Measurements from ENCODE around the gene PDGFRA. TPM values are rescaled to one million over a fixed set of nuclear protein-coding genes. Genes with fewer than 3 reads are reported as not detected.
"Not testable (repeated sequence)": the region's sequence is repeated elsewhere in the genome, so short reads cannot be mapped to it uniquely, and the experiment has no call there.

The PDGFRA gene
- total RNA-seq, 1 donor from 2014 or later = 64.0 TPM

GRCh38 chr4:54315561-54316538, 86.8 kb downstream of the PDGFRA start:
- no peak for DNase-seq (ENCODE audit: low spot score in 2 of 2)
- peak; percentile 93 for FAIRE-seq

GRCh38 chr4:54317690-54318089, 88.6 kb downstream of the PDGFRA start:
- DNase-seq (ENCODE audit: low spot score in 2 of 2) (no peak), FAIRE-seq (no peak)

- DNase-seq (ENCODE audit: low spot score in 2 of 2) (no peak), FAIRE-seq (no peak)
Observed at GRCh38 chr4:54318904-54319303, 89.8 kb downstream of the PDGFRA start.

- FAIRE-seq (no peak), DNase-seq (ENCODE audit: low spot score in 2 of 2) (no peak)
Observed at GRCh38 chr4:54320826-54321685, 92.0 kb downstream of the PDGFRA start.

GRCh38 chr4:54322818-54323417, 93.8 kb downstream of the PDGFRA start:
- DNase-seq (ENCODE audit: low spot score in 2 of 2) (peak; percentile 69), FAIRE-seq (no peak)

GRCh38 chr4:54330896-54331295, 101.8 kb downstream of the PDGFRA start:
- FAIRE-seq = no peak
- no peak for DNase-seq (ENCODE audit: low spot score in 2 of 2)

- DNase-seq (ENCODE audit: low spot score in 2 of 2) (peak in 1 of 2 donors; percentile 13), FAIRE-seq (no peak)
Observed at GRCh38 chr4:54332542-54332941, 103.4 kb downstream of the PDGFRA start.

GRCh38 chr4:54333657-54334056, 104.6 kb downstream of the PDGFRA start:
- FAIRE-seq (no peak), DNase-seq (ENCODE audit: low spot score in 2 of 2) (peak in 1 of 2 donors; percentile 12)

- not testable (repeated sequence) for FAIRE-seq; DNase-seq (ENCODE audit: low spot score in 2 of 2)
Observed at GRCh38 chr4:54334769-54335168, 105.7 kb downstream of the PDGFRA start.

GRCh38 chr4:54337009-54337408, 107.9 kb downstream of the PDGFRA start:
- DNase-seq (ENCODE audit: low spot score in 2 of 2) = no peak
- FAIRE-seq = no peak

GRCh38 chr4:54342067-54342466, 113.0 kb downstream of the PDGFRA start:
- DNase-seq (ENCODE audit: low spot score in 2 of 2); FAIRE-seq: not testable (repeated sequence)

Other genes with a start within 250 kb of the PDGFRA start
- 49.7 TPM for gene CHIC2, start 164.7 kb upstream of the PDGFRA start, total RNA-seq
- gene GSX2, start 129.1 kb upstream of the PDGFRA start, total RNA-seq = 3.3 TPM

Measured in frontal cortex (tissue), 4 donors.